ENCODE data around the gene DNM3.

DNA sequence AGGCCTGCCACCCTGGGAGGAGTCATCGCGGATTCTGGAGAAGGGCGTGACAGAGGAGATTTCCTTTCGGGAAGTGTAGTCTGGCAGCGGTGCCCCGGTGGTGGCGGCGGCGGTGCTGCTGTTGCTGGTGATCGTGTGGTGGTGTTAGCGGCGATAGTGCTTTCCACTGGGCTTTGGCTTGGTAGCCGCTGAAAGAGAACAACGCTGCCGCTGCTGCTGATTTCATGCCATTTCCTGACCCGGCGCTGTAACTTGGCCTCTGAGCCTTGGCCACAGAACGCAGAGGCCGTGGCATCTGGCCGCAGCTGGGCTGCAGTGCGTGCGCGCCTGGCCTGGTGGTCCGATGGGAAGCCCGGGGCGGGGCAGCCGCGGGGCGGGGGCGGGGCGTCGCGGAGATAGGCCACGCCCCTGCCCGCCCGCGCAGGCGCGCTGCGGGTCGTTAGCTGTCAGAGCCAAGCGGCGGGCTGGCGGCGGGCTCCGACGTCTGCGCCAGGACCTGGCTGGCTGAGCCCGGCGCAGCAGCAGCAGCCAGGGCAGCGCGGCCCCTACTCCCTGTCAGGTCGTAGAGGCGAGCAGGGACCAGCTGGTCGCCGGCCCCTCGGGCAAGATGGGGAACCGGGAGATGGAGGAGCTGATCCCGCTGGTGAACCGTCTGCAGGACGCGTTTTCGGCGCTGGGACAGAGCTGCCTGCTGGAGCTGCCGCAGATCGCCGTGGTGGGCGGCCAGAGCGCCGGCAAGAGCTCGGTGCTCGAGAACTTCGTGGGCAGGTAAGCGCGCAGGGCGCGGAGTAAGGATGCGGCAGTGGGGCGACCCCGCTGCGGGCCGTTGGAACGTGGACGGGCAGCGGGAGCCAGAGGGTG is at the start of gene DNM3:
- no peak for TF ChIP-seq EZH2 (IDR thresholded peaks at IDR 0.05; ENCODE audit: borderline replicate concordance, low read length)
- TF ChIP-seq, protein P1, sequence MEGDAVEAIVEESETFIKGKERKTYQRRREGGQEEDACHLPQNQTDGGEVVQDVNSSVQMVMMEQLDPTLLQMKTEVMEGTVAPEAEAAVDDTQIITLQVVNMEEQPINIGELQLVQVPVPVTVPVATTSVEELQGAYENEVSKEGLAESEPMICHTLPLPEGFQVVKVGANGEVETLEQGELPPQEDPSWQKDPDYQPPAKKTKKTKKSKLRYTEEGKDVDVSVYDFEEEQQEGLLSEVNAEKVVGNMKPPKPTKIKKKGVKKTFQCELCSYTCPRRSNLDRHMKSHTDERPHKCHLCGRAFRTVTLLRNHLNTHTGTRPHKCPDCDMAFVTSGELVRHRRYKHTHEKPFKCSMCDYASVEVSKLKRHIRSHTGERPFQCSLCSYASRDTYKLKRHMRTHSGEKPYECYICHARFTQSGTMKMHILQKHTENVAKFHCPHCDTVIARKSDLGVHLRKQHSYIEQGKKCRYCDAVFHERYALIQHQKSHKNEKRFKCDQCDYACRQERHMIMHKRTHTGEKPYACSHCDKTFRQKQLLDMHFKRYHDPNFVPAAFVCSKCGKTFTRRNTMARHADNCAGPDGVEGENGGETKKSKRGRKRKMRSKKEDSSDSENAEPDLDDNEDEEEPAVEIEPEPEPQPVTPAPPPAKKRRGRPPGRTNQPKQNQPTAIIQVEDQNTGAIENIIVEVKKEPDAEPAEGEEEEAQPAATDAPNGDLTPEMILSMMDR (IDR thresholded peaks at IDR 0.05; ENCODE audit: low read length) = no peak

All from OCI-LY1 (cell line).